ENCODE data around the gene TYW5.

Gene TYW5

DNA sequence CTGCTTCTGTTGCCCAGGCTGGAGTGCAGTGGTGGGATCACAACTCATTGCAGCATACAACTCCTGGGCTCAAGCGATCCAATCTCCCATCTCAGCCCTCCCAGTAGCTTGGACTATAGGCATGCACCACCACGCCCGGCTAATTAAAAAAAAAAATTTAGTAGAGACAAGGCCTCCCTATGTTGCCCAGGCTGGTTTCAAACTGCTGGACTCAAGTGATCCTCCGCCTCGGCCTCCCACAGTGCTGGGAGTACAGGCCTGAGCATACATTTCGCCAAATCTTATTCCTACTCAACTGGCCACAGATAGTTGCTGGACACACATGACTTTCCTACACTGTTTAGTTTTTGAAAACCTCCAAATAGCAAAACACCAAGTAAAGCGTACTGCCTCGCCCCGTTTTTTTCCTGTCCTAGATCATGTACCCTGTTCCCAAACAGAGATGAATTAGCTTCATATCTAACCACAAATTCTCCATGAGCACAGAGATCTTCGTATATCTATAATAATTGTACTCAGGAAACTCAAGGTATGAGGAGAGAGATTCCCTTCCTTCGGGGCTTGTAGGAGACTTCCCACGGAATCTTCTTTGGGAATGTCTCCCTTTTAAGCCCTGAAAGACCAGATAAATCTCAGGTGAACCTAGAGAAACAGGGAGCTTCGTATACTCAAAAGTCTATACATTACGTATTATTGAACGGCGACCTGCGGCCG, 44.8 kb downstream of the TYW5 start:
- Histone ChIP-seq H3K4me3 (ENCODE audit: low read length) (peak overlapping the region; percentile 53), H3K27ac (ENCODE audit: low read depth, low read length) (no peak overlapping the region), H3K9ac (ENCODE audit: low read length) (no peak overlapping the region), H3K4me1 (ENCODE audit: control insufficient read depth, insufficient read depth, low read length) (peaks cover 3% of the 10 kb centered on the region), H3K36me3 (ENCODE audit: control insufficient read depth, insufficient read depth, low read length) (no peaks in the 10 kb centered on the region), H3K27me3 (ENCODE audit: control insufficient read depth, insufficient read depth, low read length) (no peaks in the 10 kb centered on the region)

DNA sequence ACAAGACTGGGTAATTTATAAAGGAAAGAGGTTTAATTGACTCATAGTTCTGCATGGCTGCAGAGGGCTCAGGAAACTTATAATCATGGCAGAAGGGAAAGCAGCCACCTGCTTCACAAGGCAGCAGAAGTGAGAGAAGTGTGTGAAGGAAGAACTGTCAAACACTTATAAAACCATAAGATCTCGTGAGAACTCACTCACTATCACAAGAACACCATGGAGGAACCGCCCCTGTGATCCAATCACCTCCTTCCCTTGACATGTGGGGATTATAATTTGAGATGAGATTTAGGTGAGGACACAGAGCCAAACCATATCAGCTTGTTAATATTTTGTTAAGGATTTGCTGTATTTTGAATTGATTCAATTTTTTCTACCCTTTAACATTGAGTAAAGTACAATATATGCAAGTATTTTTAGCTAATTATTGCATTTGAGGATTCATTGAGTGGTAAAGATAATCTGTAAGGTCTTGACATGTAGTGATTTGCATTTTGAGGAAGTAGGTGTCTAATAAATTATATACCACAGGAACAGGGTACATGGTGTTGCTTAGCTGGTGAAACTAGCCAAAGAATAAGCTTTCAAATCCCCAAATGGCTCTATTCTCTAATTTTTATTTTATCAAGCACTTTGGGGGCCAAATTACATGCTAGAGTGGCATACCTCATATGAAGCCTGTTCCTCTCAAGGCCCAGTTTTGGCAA, 48.1 kb downstream of the TYW5 start:
- Histone ChIP-seq H3K27me3 (ENCODE audit: control insufficient read depth, insufficient read depth, low read length) (no peaks in the 10 kb centered on the region), H3K27ac (ENCODE audit: low read depth, low read length) (no peak overlapping the region), H3K4me1 (ENCODE audit: control insufficient read depth, insufficient read depth, low read length) (peaks cover 1% of the 10 kb centered on the region), H3K9ac (ENCODE audit: low read length) (no peak overlapping the region), H3K36me3 (ENCODE audit: control insufficient read depth, insufficient read depth, low read length) (no peaks in the 10 kb centered on the region), H3K4me3 (ENCODE audit: low read length) (no peak overlapping the region)

DNA sequence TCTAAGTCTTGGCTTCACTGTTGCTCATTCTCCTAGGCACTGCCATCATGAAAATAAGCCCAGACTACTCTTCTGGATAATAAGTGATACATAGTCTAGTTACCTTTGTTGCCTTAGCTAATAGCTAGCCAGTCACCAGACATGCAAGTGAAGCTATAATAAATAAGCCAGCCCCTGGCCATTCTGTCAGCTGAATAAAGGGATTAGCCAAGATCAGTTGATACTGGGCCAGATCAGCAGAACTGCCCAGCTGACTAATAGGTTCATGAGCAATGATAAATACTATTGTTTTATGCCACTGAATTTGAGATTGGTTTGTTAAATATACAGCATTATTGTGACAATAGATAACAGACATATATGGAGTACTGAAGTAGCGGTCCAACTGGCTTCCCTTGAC, 52.2 kb downstream of the TYW5 start:
- no peak overlapping the region for H3K4me3 ChIP-seq (ENCODE audit: low read length)
- no peak overlapping the region for H3K27ac ChIP-seq (ENCODE audit: low read depth, low read length)
- H3K36me3 ChIP-seq (ENCODE audit: control insufficient read depth, insufficient read depth, low read length) = no peaks in the 10 kb centered on the region
- no peak overlapping the region for H3K9ac ChIP-seq (ENCODE audit: low read length)
- no peaks in the 10 kb centered on the region for H3K4me1 ChIP-seq (ENCODE audit: control insufficient read depth, insufficient read depth, low read length)
- H3K27me3 ChIP-seq (ENCODE audit: control insufficient read depth, insufficient read depth, low read length) = no peaks in the 10 kb centered on the region

DNA sequence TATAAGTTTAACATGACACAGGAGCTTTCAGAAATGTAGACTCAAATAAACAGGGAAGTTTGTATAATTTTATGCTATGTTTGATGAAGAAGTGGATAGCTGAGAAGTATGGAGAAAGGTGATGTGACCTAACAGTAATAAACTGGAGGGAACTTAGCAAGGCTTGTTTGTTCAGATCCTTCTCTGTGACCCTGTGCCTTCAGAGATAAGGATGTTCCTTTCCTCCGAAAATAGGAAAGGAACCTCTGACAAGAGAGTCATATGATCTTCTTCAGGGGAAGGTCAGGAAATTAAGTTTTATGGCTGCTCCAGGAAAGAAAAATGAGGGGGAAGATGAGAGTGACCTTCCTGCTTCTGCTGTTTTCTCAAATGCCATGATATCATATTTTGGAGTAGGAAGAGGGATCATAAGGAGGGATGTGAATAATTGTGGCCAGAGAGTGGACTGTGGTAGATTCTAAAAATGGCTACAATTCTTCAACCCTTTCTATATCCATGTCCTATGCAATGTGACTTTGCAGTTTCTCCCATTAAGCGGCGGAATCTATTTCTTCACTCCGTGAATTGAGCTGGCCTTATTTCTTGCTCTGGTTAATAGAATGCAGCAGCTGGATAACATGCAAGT, 52.7 kb downstream of the TYW5 start:
- Histone ChIP-seq H3K9ac (ENCODE audit: low read length) (no peak overlapping the region), H3K4me3 (ENCODE audit: low read length) (no peak overlapping the region), H3K4me1 (ENCODE audit: control insufficient read depth, insufficient read depth, low read length) (no peaks in the 10 kb centered on the region), H3K36me3 (ENCODE audit: control insufficient read depth, insufficient read depth, low read length) (no peaks in the 10 kb centered on the region), H3K27ac (ENCODE audit: low read depth, low read length) (no peak overlapping the region), H3K27me3 (ENCODE audit: control insufficient read depth, insufficient read depth, low read length) (no peaks in the 10 kb centered on the region)

DNA sequence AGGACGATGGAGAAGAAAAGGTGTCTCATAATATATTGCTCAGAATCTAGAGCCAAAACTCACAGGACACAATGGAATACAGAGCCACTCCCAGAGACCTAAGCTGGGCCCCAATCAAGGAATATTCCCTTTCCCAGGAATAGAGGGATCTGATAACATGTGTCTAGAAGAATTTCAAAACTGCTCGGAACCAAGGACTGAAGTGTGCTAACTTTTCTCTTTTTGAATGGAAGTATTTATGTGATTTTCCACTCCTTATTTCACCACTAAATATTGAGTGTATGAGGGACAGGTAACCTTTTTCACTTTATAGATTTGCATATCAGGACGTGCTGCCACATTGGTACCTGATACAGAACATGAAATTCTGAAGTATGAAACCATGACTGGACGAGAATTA, 53.3 kb downstream of the TYW5 start:
- no peaks in the 10 kb centered on the region for H3K4me1 ChIP-seq (ENCODE audit: control insufficient read depth, insufficient read depth, low read length)
- no peak overlapping the region for H3K27ac ChIP-seq (ENCODE audit: low read depth, low read length)
- H3K9ac ChIP-seq (ENCODE audit: low read length) = no peak overlapping the region
- no peaks in the 10 kb centered on the region for H3K36me3 ChIP-seq (ENCODE audit: control insufficient read depth, insufficient read depth, low read length)
- H3K4me3 ChIP-seq (ENCODE audit: low read length) = no peak overlapping the region
- H3K27me3 ChIP-seq (ENCODE audit: control insufficient read depth, insufficient read depth, low read length) = no peaks in the 10 kb centered on the region

DNA sequence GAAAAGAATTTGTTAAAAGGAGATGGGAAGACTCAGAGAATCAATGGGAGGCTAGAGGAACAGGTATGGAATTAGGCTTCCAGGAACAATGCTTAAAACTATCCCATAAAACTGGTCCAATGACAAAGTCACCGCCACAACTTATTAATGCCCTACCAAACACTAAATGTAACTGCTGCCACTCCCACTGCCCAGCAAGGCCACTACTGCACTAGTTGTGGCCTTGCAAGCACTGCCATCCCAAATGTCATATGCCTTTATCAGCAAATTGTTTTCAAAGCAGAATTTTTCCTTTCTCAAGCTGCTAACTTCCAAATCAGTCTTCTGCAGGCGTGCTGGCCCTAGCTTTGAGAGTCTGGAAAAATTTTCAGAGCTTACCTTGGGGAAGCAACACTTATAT, 58.7 kb downstream of the TYW5 start:
- H3K9ac ChIP-seq (ENCODE audit: low read length) = no peak overlapping the region
- no peaks in the 10 kb centered on the region for H3K27me3 ChIP-seq (ENCODE audit: control insufficient read depth, insufficient read depth, low read length)
- H3K27ac ChIP-seq (ENCODE audit: low read depth, low read length) = no peak overlapping the region
- H3K4me1 ChIP-seq (ENCODE audit: control insufficient read depth, insufficient read depth, low read length) = no peaks in the 10 kb centered on the region
- H3K4me3 ChIP-seq (ENCODE audit: low read length) = no peak overlapping the region
- no peaks in the 10 kb centered on the region for H3K36me3 ChIP-seq (ENCODE audit: control insufficient read depth, insufficient read depth, low read length)

DNA sequence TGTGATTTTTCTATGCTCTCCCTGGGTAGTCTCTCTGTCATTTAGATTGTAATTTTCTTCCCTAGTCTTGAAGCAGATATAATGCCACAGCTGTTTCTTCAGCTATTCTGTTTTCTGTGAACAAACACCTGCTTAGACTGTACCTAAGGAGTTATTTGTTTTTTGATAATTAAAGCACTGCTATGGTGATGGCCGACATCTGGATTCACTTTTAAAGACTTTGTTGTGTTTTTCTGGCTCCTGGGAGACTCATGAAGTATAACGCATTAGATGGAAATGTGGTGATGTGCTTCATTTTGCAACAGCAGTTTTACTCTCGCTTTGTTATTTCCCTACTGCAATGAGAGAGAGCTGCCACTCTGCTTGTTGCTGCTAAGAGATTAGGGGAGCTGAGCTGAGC, 59.9 kb downstream of the TYW5 start:
- no peak overlapping the region for H3K27ac ChIP-seq (ENCODE audit: low read depth, low read length)
- H3K36me3 ChIP-seq (ENCODE audit: control insufficient read depth, insufficient read depth, low read length) = no peaks in the 10 kb centered on the region
- no peak overlapping the region for H3K4me3 ChIP-seq (ENCODE audit: low read length)
- no peaks in the 10 kb centered on the region for H3K27me3 ChIP-seq (ENCODE audit: control insufficient read depth, insufficient read depth, low read length)
- no peak overlapping the region for H3K9ac ChIP-seq (ENCODE audit: low read length)
- H3K4me1 ChIP-seq (ENCODE audit: control insufficient read depth, insufficient read depth, low read length) = no peaks in the 10 kb centered on the region

DNA sequence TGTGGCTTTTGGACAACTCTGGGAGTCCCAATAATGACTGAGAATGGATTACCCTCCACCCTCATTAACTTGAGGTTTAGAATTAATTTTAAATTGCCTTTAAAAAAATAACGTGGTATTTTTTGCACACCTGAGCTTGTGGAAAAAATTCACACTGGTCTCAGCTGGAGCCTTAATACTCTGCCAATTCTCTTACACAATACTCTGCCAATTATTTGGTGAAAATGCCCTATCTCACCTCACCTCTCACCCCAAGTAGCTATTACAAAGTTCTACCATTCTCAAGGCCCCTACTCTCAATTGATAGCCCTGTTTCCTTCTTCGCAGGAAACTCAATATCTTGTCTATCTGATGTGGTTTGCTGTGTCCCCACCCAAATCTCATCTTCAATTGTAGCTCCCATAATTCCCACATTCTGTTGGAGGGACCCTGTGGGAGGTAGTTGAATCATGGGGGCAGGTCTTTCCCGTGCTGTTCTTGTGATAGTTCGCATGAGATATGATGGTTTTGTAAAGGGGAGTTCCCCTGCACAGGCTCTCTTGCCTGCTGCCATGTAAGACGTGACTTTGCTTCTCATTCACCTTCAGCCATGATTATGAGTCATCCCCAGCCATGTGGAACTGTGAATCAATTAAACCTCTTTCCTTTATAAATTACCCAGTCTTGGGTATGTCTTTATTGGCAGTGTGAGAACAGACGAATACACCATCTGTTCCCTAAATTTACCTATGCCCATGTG, 71.6 kb downstream of the TYW5 start:
- Histone ChIP-seq H3K27me3 (ENCODE audit: control insufficient read depth, insufficient read depth, low read length) (no peaks in the 10 kb centered on the region), H3K4me1 (ENCODE audit: control insufficient read depth, insufficient read depth, low read length) (no peaks in the 10 kb centered on the region), H3K36me3 (ENCODE audit: control insufficient read depth, insufficient read depth, low read length) (no peaks in the 10 kb centered on the region), H3K4me3 (ENCODE audit: low read length) (no peak overlapping the region), H3K27ac (ENCODE audit: low read depth, low read length) (no peak overlapping the region), H3K9ac (ENCODE audit: low read length) (no peak overlapping the region)

DNA sequence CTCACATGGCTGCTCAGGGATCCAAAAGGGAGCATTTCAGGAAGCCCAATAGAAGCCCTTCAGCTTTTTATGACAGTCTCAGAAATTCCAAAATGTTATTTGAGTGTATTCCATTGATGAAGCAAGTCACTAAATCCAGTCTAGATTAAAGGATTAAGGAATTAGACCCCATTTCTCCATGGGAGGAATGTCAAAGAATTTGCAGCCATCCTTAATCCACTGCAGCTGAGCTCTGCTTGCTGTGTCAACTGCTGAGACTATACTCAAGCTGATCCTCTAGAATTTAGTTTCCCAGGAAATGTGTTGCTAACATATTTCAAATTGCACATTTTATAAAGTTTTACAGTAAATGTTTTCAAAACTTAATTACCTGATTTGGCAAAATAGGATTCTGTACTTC, 72.6 kb downstream of the TYW5 start:
- no peaks in the 10 kb centered on the region for H3K4me1 ChIP-seq (ENCODE audit: control insufficient read depth, insufficient read depth, low read length)
- H3K36me3 ChIP-seq (ENCODE audit: control insufficient read depth, insufficient read depth, low read length) = no peaks in the 10 kb centered on the region
- no peak overlapping the region for H3K9ac ChIP-seq (ENCODE audit: low read length)
- no peaks in the 10 kb centered on the region for H3K27me3 ChIP-seq (ENCODE audit: control insufficient read depth, insufficient read depth, low read length)
- H3K27ac ChIP-seq (ENCODE audit: low read depth, low read length) = no peak overlapping the region
- no peak overlapping the region for H3K4me3 ChIP-seq (ENCODE audit: low read length)
